OCI-LY7 (cell line): ENCODE results near the gene SEMA5A.

ENCODE experiments used
- CTCF ChIP-seq: fragments of 200-600 bp; sonication (generic); conservative IDR thresholded peaks from 2 replicates; pipeline ENCODE4 v1.5.1; 2014; ENCODE audit warnings: mild to moderate bottlenecking, antibody characterized with exemption, low read length, moderate library complexity, mixed read lengths
- EZH2phosphoT487 ChIP-seq: fragments of 200-600 bp; sonication (generic); IDR thresholded peaks from 2 replicates; pipeline ENCODE4 v1.6.1; 2018; ENCODE audit warnings: low read depth, borderline replicate concordance, mild to moderate bottlenecking, mixed run types, antibody characterized with exemption, low read length, moderate library complexity, mixed read lengths

- TF ChIP-seq CTCF (no peak), EZH2phosphoT487 (no peak)
Measured at GRCh38 chr5:9512457-9512856, 33.4 kb downstream of the SEMA5A start.
